ENCODE data around the gene C10orf53. TPM values are rescaled to one million over a fixed set of nuclear protein-coding genes. Genes with fewer than 3 reads are reported as not detected.

C10orf53 gene
- total RNA-seq, 6 experiments from 2014 or later = not detected

GRCh38 chr10:49742683-49743463 is 63.4 kb downstream of the C10orf53 start:
- H3K36me3 ChIP-seq = peaks cover 0 to 51% (median 24%) of the 10 kb centered on the region in 4 donors
- ATAC-seq (no peak), DNase-seq (no peak)
- no peak overlapping the region for H3K4me3 ChIP-seq
- H3K4me1 ChIP-seq = no peaks in the 10 kb centered on the region
- H3K27me3 ChIP-seq = no peaks in the 10 kb centered on the region
- no CpG with 5 or more reads among the region's 23 CpGs for WGBS (ENCODE audit: insufficient coverage, low coverage, low lambda C conversion rate, missing lambda C conversion rate)
- H3K27ac ChIP-seq = no peak overlapping the region
- H3K9me3 ChIP-seq = no peaks in the 10 kb centered on the region
- intact Hi-C loops (cut with DNase I) = no loop called here
- TF ChIP-seq CTCF (IDR thresholded peaks at IDR 0.05) = no peak
- TF ChIP-seq POLR2A (IDR thresholded peaks at IDR 0.05) = no peak

- H3K36me3 ChIP-seq = peaks cover 0 to 49% (median 24%) of the 10 kb centered on the region in 4 donors
- intact Hi-C loops (cut with DNase I) = no loop called here
- H3K4me1 ChIP-seq = no peaks in the 10 kb centered on the region
- H3K27ac ChIP-seq = no peak overlapping the region
- no peak for TF ChIP-seq CTCF (IDR thresholded peaks at IDR 0.05)
- no peak for TF ChIP-seq POLR2A (IDR thresholded peaks at IDR 0.05)
- no CpG with 5 or more reads among the region's 19 CpGs for WGBS (ENCODE audit: insufficient coverage, low coverage, low lambda C conversion rate, missing lambda C conversion rate)
- no peaks in the 10 kb centered on the region for H3K27me3 ChIP-seq
- DNase-seq (no peak), ATAC-seq (no peak)
- H3K9me3 ChIP-seq = no peaks in the 10 kb centered on the region
- no peak overlapping the region for H3K4me3 ChIP-seq
These were observed 64.1 kb downstream of the C10orf53 start for GRCh38 chr10:49743464-49744075.

- no peak for ATAC-seq
- Histone ChIP-seq H3K27ac (no peak overlapping the region), H3K4me3 (no peak overlapping the region), H3K27me3 (no peaks in the 10 kb centered on the region), H3K9me3 (no peaks in the 10 kb centered on the region), H3K36me3 (peaks cover 0 to 49% (median 24%) of the 10 kb centered on the region in 4 donors), H3K4me1 (peaks cover 0 to 3% (median 0%) of the 10 kb centered on the region in 4 donors)
- intact Hi-C loops (cut with DNase I) = no loop called here
- WGBS (ENCODE audit: insufficient coverage, low coverage, low lambda C conversion rate, missing lambda C conversion rate) = no CpG with 5 or more reads among the region's 6 CpGs
- DNase-seq = no peak
- TF ChIP-seq CTCF (IDR thresholded peaks at IDR 0.05) (no peak), POLR2A (IDR thresholded peaks at IDR 0.05) (no peak)
These were observed 64.7 kb downstream of the C10orf53 start for GRCh38 chr10:49744091-49744685.

- no peak for DNase-seq
- Histone ChIP-seq H3K4me3 (no peak overlapping the region), H3K36me3 (peaks cover 0 to 49% (median 24%) of the 10 kb centered on the region in 4 donors)
These were observed 65.6 kb downstream of the C10orf53 start for GRCh38 chr10:49744924-49745605.

More at GRCh38 chr10:49744924-49745605, 65.6 kb downstream of the C10orf53 start:
- Histone ChIP-seq H3K27me3 (no peaks in the 10 kb centered on the region), H3K9me3 (no peaks in the 10 kb centered on the region), H3K4me1 (peaks cover 0 to 6% (median 0%) of the 10 kb centered on the region in 4 donors), H3K27ac (no peak overlapping the region)
- TF ChIP-seq POLR2A (IDR thresholded peaks at IDR 0.05) (no peak), CTCF (IDR thresholded peaks at IDR 0.05) (no peak)
- intact Hi-C loops (cut with DNase I) = no loop called here
- ATAC-seq = no peak
- 60% methylated on average over 1 of the region's 13 CpGs for WGBS (ENCODE audit: insufficient coverage, low coverage, low lambda C conversion rate, missing lambda C conversion rate)

All from right lobe of liver (tissue), 6 donors.